Fibroblast of skin of right quadriceps (primary cell): ENCODE measurements around the gene COL9A3.

Source experiments
- DNase-seq: peaks from one replicate; pipeline ENCODE4 v3.0.0-alpha.2; 2013

COL9A3 gene

DNA sequence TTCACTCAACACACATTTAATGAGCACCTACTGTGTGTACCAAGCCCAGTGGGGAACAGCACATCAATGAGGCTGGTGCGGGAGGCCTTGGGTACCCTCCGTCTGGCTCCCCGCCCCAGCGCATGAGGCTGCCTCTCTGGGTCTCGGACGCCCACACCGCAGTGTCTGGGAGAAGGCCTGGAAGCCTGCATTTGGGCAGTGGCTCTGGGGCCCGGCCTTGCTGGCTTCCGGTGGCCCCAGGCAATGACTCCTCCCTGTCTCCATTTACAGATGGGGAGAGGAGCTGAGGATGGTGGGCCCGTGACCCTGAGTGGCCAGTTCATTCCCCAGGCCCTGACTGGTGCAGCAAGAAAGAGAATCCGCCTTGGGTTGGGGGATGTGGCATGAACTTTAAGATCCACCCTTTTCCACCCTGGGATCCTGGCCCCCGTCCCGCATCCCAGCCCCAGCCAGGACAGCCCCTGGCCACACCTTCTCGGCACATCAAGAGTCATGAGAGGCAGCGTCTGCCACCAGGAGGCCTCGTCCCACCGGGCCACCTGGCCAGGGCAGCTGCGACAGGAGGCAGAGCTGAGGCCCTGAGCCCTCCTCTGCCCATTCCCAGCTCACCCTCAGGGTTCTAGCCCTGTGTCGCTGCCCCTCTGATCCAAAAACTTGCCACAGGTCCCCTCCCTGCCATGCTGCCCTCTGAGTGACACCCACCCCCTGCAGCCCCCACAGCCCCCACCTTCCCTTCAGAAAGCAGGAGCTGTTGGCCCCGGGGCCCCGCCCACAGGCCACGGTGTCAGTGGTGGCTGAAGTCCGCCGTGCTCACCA is 38.0 kb upstream of the COL9A3 start:
- DNase-seq, result no peak

GRCh38 chr20:62779417-62779685 is 37.5 kb upstream of the COL9A3 start:
- no peak for DNase-seq

GRCh38 chr20:62780204-62780603 is 36.6 kb upstream of the COL9A3 start:
- DNase-seq, result no peak

DNA sequence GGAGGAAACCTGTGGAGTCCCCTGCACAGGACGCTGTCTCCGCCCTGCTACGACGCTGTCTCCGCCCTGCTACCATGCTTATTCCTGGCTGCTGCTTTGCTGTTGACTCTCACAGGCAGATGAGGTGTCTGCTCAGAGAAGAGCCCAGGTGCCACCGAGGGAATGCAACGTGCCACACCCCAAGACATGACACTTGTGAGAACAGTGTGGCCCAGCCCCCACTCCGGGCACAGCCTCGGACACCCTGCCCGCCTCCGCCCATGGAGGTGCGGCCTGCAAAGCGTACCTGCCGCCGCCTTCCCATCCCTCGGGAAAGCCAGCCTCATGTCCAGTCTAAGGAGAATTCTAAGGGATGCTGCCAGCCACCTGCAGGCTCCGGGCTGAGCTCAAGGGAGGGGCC is 36.2 kb upstream of the COL9A3 start:
- DNase-seq, result no peak

GRCh38 chr20:62782149-62782892 is 34.5 kb upstream of the COL9A3 start:
- no peak for DNase-seq

DNA sequence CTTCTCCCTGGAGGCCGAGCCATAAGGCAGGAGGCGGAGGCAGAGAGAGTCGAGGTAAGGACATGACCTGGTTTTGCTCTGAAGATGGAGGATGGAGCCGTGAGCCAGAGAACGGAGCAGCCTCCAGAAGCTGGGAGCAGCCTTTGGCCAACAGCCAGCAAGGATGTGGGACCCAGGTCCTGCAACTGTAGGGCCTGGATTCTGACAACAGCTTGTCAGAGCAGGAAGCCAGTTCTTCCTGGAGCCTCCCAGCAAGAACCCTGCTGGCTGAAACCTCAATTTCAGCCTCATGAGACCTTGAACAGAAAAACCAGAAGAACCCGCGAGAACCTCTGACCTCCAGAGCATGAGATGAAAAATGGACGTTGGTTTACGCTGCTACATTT is 34.0 kb upstream of the COL9A3 start:
- DNase-seq, result no peak

- no peak for DNase-seq
These were observed 32.4 kb upstream of the COL9A3 start for GRCh38 chr20:62784497-62784896.

GRCh38 chr20:62785393-62785792 is 31.5 kb upstream of the COL9A3 start:
- DNase-seq, result no peak

- DNase-seq, result no peak
These were observed 30.7 kb upstream of the COL9A3 start for GRCh38 chr20:62786157-62786556.

DNA sequence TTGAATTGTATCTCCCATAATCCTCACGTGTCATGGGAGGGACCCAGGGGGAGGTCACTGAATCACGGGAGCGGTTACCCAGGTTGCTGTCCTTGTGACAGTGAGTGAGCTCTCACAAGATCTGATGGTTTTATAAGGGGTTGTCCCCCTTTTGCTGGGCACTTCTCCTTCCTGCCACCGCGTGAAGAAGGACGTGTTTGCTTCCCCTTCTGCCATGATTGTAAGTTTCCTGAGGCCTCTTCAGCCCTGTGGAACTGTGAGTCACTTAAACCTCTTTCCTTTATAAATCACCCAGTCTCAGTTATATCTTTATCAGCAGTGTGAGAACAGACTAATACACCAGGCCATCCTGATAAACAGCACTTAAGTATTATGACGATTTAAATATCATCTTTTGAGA is 29.5 kb upstream of the COL9A3 start:
- no peak for DNase-seq

- no peak for DNase-seq
These were observed 29.0 kb upstream of the COL9A3 start for GRCh38 chr20:62787866-62788265.

DNA sequence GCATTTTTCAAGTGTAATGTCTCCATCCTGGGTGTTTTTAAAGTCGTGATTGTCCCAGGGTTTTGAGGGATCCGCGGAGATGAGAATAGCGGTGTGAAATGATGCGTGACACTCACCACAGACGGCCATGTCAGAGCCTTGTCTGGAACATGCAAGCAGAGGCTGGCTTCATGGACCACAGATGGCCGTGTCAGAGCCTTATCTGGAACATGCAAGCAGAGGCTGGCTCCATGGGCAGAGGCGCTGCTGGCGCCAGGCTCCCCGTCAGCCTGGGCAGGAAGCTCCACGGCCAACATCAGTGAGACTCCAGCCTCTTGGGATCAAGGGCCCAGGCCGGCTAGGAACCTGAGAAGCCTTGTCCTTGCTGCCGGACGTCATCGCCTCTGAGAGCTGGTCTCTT is 28.2 kb upstream of the COL9A3 start:
- DNase-seq, result no peak

- no peak for DNase-seq
These were observed 26.8 kb upstream of the COL9A3 start for GRCh38 chr20:62790075-62790474.

DNA sequence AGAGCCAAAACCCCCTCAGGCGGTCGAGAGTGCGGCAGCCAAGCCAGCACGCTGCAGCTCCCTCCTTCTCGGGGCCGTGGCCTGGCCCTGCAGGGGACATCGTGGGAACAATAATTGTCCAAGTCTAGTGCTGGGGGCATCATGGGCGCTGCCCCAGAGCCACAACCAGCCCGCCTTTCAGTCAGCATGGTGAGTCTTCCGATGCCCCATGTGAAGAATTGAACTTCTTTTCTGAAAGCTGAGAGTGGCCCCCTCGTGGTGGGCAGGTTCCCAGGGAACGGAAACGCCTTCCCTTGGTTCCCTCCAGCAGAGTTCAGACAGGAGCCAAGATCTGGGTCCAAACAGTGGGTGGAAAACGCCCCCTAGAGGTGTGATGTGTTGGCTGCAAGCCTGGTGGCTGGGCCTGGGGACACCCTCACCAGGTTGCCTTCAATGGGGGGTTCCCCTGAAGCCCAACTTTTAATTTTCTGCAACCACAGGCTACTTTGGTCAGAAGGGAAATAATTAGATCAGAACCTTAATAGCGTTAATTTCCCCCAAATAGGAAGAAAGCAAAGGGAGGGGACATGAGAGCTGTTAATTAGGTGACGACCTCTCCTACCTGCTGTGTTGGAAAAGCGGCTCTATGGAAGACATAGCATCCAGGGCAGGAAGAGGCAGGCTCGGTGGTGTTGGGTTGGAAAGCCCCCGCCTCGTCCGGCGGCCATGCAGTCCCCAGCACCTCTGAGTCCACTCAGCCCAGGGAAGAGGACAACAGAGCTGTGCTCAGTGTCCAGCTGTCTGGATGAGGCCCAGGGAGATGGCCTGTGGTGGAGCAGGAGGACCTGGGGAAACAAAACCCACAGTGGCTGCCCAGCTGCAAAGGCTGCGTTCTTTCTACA is 25.3 kb upstream of the COL9A3 start:
- DNase-seq, result peak; percentile 90

DNA sequence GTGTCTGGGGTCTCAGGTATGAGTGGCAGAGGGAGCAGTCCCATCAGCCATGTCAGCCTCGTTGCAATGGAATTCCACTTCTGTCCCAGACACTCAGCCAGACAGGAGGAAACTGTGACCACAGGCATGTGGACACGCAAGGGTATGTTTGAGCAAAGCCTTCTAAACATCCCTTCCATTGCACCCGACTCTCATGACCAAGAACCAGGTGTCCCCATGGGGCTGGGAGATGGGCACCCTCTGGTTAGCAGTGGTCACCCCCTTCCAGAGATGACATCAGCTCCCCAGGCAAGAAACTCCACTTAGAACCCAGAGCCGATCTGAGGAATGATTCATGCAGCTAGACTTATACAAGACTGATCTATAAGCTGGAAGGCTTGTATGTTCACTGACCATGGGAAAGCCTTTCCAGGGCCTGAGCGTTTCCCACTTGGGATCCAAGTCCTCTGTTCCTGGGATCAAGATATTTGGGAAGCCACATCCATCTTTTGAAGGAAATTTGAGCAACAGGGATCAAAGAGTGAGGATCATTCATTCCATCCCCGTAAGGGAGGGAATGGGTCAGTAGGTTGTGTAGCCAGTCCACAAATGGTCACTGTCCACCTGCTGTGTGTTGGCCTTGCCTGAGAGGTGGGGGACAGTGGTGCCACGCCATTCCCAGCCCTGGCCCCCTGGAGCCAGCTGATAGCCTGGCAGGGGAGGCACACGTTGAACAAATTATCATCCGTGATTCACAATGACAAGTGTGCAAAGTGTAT is 24.5 kb upstream of the COL9A3 start:
- DNase-seq, result peak; percentile 51

DNA sequence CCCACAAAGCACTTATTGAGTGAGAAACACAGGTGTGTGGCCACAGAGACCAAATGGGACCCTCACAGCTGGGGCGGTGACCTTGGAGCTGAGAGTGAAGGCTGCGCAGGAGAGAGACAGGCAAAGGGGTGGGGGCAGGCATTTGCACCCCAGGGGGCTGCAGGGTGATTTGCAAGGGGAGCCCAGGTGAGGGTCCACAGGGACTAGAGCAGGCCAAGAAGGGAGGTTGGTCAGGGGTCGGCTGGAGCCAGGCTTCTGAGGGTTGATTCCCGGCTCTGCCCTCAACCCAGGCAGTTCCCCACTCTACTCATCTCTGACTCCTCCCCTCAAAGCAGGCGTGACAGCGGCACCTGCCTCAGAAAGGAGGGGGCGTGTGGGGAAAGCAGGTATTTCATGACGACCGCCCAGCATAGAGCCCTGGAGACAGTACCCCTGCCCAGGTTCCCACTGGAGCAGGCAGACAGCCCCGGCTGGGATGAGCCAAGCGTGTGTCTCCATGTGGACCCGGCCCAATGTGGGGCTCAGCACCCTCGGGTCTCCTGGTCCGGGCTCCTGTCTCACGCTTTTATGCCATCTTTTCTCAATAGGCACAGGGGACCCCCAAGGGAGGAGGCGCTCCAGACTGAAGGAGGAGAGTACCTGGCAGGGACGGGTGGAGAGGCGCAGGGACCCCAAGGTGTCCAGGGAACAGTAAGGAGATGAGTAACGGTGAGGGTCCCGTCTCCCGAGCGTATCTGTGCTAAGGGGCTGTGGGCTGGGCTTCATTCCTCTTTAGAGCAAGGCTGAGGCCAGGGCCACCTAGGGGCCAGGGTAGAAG is 23.7 kb upstream of the COL9A3 start:
- DNase-seq, result no peak

DNA sequence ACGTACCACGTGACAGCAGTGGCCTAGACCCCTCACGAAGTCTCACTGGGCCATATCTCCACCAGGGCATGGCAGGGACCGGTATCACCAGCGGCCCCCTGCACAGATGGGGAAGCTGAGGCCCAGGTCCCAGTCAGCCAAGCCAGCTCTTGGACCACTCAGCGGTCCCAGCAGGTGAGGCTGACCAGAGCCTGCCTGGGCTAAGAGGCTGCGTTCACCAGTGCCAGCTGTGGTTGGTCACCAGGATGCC is 23.2 kb upstream of the COL9A3 start:
- DNase-seq, result no peak

GRCh38 chr20:62794007-62794724 is 22.7 kb upstream of the COL9A3 start:
- DNase-seq, result peak; percentile 96

GRCh38 chr20:62795023-62795761 is 21.7 kb upstream of the COL9A3 start:
- DNase-seq, result peak; percentile 45

DNA sequence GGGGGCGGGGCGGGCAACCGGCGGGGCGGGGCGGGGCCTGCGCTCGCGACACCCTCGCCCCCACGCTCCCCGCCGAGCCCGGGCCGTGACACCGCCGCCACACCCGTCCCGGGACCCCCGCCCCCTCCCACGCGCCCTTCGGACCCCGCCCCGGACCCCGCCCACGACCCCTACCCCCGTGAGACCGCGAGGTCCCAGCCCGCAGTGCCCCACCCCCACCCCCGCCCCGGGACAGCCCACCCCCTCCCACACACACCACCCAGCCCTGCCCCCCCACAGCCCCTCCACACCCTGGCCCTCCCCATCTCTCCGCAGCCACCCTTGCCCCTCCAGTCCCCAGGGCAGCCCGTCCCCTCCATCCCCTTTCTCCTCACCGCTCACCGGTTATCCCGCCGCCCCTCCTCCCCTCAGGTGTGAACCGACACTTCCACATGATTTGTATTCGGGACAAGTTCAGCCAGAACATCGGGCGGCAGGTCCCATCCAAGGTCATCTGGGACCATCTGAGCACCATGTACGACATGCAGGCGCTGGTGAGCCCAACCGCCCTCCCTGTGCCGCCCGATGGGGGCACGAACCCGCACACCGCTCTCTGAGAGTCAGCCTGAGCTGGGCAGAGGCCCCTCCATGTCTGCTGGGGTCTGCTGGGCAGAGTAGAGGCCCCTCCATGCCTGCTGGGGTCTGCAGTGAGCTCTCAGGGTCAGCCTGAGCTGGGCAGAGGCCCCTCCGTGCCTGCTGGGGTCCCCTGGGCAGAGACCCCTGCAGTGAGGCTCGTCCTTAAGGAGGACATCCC is 20.0 kb upstream of the COL9A3 start:
- no peak for DNase-seq
